ENCODE measurements around the gene SIGLEC14. TPM values are rescaled to one million over a fixed set of nuclear protein-coding genes. Genes with fewer than 3 reads are reported as not detected.
"Not testable (repeated sequence)": the region's sequence is repeated elsewhere in the genome, so short reads cannot be mapped to it uniquely, and the experiment has no call there.

SIGLEC14 gene
- total RNA-seq, 2 donors from 2014 or later: not detected

DNA sequence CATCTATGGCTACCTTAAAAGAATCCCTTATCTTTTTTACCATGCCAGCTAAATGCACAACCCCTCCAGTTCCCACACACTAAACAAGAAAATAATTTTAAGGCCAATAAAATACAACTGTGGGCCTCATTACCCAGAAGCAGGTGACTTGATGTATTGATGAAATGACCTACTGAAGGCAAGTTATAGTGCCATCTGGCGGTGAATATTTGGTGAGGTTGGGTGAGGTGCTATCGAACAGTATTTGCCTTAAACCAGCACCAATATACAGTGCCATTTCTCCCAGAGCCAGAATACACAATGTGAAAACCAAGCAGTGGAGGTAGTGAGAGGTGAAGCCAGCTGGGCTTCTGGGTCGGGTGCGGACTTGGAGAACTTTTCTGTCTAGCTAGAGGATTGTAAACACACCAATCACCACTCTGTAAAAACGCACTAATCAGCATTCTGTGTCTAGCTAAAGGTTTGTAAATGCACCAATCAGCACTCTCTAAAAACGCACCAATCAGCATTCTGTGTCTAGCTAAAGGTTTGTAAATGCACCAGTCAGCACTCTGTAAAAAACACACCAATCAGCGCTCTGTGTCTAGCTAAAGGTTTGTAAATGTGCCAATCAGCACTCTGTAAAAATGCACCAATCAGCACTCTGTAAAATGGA lies 29.4 kb upstream of the SIGLEC14 start:
- ATAC-seq; H3K4me3 ChIP-seq; H3K4me1 ChIP-seq; H3K36me3 ChIP-seq (replicated peaks in 1 of 2; ENCODE audit: insufficient read depth in 1 of 2, low read depth in 2 of 2); H3K27me3 ChIP-seq; intact Hi-C loops (cut with DNase I); H3K9me3 ChIP-seq; H3K27ac ChIP-seq: not testable (repeated sequence)
- TF ChIP-seq, protein P1, sequence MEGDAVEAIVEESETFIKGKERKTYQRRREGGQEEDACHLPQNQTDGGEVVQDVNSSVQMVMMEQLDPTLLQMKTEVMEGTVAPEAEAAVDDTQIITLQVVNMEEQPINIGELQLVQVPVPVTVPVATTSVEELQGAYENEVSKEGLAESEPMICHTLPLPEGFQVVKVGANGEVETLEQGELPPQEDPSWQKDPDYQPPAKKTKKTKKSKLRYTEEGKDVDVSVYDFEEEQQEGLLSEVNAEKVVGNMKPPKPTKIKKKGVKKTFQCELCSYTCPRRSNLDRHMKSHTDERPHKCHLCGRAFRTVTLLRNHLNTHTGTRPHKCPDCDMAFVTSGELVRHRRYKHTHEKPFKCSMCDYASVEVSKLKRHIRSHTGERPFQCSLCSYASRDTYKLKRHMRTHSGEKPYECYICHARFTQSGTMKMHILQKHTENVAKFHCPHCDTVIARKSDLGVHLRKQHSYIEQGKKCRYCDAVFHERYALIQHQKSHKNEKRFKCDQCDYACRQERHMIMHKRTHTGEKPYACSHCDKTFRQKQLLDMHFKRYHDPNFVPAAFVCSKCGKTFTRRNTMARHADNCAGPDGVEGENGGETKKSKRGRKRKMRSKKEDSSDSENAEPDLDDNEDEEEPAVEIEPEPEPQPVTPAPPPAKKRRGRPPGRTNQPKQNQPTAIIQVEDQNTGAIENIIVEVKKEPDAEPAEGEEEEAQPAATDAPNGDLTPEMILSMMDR (IDR thresholded peaks at IDR 0.05): peak in 6 of 7 experiments; percentile 14 to 39 (median 18)
- 43 to 51% methylated on average over 7 of the region's 7 CpGs for WGBS, 2 donors
- peak in 1 of 4 donors; percentile 19 for DNase-seq

- no peak overlapping the region for H3K27ac ChIP-seq
- DNase-seq (no peak), ATAC-seq (no peak)
- H3K4me1 ChIP-seq: no peaks in the 10 kb centered on the region
- H3K36me3 ChIP-seq (replicated peaks in 1 of 2; ENCODE audit: insufficient read depth in 1 of 2, low read depth in 2 of 2): no peaks in the 10 kb centered on the region
- TF ChIP-seq, protein P1 (IDR thresholded peaks at IDR 0.05): no peak
- no peak for TF ChIP-seq POLR2A (IDR thresholded peaks at IDR 0.05)
- H3K27me3 ChIP-seq: no peaks in the 10 kb centered on the region
- WGBS, 2 donors: 53 to 68% methylated on average over 3 of the region's 3 CpGs
- no peak overlapping the region for H3K4me3 ChIP-seq
- H3K9me3 ChIP-seq: no peaks in the 10 kb centered on the region
- intact Hi-C loops (cut with DNase I): no loop called here
These were observed 21.6 kb upstream of the SIGLEC14 start for GRCh38 chr19:51668216-51668615.

DNA sequence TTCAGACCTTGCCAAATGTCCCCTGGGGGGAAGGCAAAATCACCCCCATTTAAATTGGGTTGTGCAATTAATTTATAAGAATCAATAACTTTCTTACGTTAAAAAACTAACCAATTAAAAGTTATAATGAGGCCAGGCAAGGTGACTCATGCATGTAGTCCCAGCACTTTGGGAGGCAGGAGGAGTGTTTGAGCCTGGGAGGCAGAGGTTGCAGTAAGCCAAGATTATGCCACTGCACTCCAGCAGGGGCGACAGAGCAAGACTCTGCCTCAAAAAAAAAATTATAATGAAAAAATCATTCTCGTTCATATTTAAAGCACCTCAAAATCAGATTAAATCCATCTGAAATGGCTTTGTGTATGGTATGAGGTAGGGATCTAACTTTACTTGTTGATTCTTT lies 18.4 kb upstream of the SIGLEC14 start:
- no peaks in the 10 kb centered on the region for H3K27me3 ChIP-seq
- H3K4me1 ChIP-seq: no peaks in the 10 kb centered on the region
- TF ChIP-seq POLR2A (IDR thresholded peaks at IDR 0.05): no peak
- TF ChIP-seq, protein P1 (IDR thresholded peaks at IDR 0.05): no peak
- intact Hi-C loops (cut with DNase I): no loop called here
- no peak overlapping the region for H3K27ac ChIP-seq
- H3K4me3 ChIP-seq: no peak overlapping the region
- WGBS, 2 donors: 39 to 48% methylated on average over 3 of the region's 3 CpGs
- no peak for ATAC-seq
- no peaks in the 10 kb centered on the region for H3K9me3 ChIP-seq
- DNase-seq: no peak
- H3K36me3 ChIP-seq (replicated peaks in 1 of 2; ENCODE audit: insufficient read depth in 1 of 2, low read depth in 2 of 2): no peaks in the 10 kb centered on the region

DNA sequence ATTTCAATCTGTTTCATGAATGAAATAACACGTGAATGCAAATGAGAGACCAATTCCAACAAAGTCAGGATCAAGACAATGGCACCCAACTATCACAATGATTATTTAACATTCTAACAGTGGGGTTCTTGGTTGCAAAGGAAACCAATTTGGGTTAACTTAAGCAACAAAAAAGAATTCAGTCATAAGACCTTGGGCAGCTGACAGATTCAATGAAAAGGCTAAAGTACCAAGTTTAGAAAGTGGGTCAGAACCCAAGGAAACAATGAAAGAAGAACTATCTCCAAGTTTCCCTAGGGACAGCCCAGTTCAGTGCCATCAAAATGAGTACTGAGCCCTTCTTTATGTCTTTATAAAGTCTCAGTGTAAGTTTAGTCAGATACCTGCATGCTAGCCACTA lies 17.5 kb upstream of the SIGLEC14 start:
- WGBS, 2 donors: 16 to 40% methylated on average over 1 of the region's 1 CpG
- no peak for ATAC-seq
- intact Hi-C loops (cut with DNase I): no loop called here
- TF ChIP-seq, protein P1 (IDR thresholded peaks at IDR 0.05): no peak
- TF ChIP-seq POLR2A (IDR thresholded peaks at IDR 0.05): no peak
- H3K36me3 ChIP-seq (replicated peaks in 1 of 2; ENCODE audit: insufficient read depth in 1 of 2, low read depth in 2 of 2): no peaks in the 10 kb centered on the region
- no peaks in the 10 kb centered on the region for H3K4me1 ChIP-seq
- H3K4me3 ChIP-seq: no peak overlapping the region
- no peak for DNase-seq
- H3K27me3 ChIP-seq: no peaks in the 10 kb centered on the region
- no peak overlapping the region for H3K27ac ChIP-seq
- H3K9me3 ChIP-seq: no peaks in the 10 kb centered on the region

DNA sequence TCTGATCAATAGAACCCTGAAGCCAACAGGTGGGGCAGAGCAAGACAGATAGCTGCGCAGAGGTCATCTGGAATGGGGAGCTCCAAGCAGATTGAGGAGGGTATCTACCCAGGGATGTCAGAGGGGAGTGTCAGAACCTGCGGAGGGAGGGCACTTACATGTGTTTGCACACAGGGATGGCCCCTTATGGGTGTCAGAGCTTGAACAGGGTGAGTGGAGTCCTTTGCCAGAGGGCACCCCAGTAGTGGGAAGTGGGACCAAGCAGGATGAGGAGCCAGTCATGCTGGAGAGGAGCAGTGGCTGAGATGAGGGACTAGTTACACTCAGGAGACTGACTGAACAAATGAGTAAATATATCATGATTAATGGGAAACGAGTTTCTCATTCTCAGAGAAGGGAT lies 17.0 kb upstream of the SIGLEC14 start:
- Histone ChIP-seq H3K36me3 (replicated peaks in 1 of 2; ENCODE audit: insufficient read depth in 1 of 2, low read depth in 2 of 2) (no peaks in the 10 kb centered on the region), H3K27ac (no peak overlapping the region), H3K27me3 (no peaks in the 10 kb centered on the region), H3K4me1 (no peaks in the 10 kb centered on the region), H3K4me3 (no peak overlapping the region), H3K9me3 (no peaks in the 10 kb centered on the region)
- WGBS, 2 donors: 25 to 44% methylated on average over 3 of the region's 3 CpGs
- TF ChIP-seq, protein P1 (IDR thresholded peaks at IDR 0.05): no peak
- TF ChIP-seq POLR2A (IDR thresholded peaks at IDR 0.05): no peak
- DNase-seq (no peak), ATAC-seq (no peak)
- intact Hi-C loops (cut with DNase I): no loop called here

Measured in body of pancreas (tissue), 4 donors.